GM19328 (cell line): ENCODE data around the gene TBL1XR1.

Source experiments
- ATAC-seq: cut with Tn5 transposase; IDR thresholded peaks from one replicate; pipeline ENCODE4 v1.9.1; 2021; ENCODE audit warnings: mild to moderate bottlenecking, moderate library complexity; ENCODE audit not compliant: unreplicated experiment

The TBL1XR1 gene

GRCh38 chr3:177068967-177069366, 128.3 kb downstream of the TBL1XR1 start:
- ATAC-seq, result no peak

GRCh38 chr3:177066068-177066467, 131.2 kb downstream of the TBL1XR1 start:
- ATAC-seq, result no peak

- ATAC-seq, result no peak
Observed at GRCh38 chr3:177065285-177066033, 131.8 kb downstream of the TBL1XR1 start.

- ATAC-seq, result no peak
Observed at GRCh38 chr3:177062052-177062732, 135.1 kb downstream of the TBL1XR1 start.

GRCh38 chr3:177061369-177061768, 135.9 kb downstream of the TBL1XR1 start:
- ATAC-seq, result no peak

GRCh38 chr3:177060492-177060891, 136.8 kb downstream of the TBL1XR1 start:
- ATAC-seq, result no peak

GRCh38 chr3:177058648-177059047, 138.6 kb downstream of the TBL1XR1 start:
- ATAC-seq, result no peak

GRCh38 chr3:177057768-177058167, 139.5 kb downstream of the TBL1XR1 start:
- peak; percentile 81 for ATAC-seq

- no peak for ATAC-seq
Observed at GRCh38 chr3:177056927-177057326, 140.4 kb downstream of the TBL1XR1 start.

GRCh38 chr3:177055605-177056571, 141.4 kb downstream of the TBL1XR1 start:
- ATAC-seq, result no peak

- ATAC-seq, result no peak
Observed at GRCh38 chr3:177053107-177053506, 144.2 kb downstream of the TBL1XR1 start.

GRCh38 chr3:177051411-177051810, 145.9 kb downstream of the TBL1XR1 start:
- ATAC-seq, result no peak

- no peak for ATAC-seq
Observed at GRCh38 chr3:177050501-177051237, 146.6 kb downstream of the TBL1XR1 start.

GRCh38 chr3:177045767-177046166, 151.5 kb downstream of the TBL1XR1 start:
- ATAC-seq, result no peak

GRCh38 chr3:177045222-177045621, 152.1 kb downstream of the TBL1XR1 start:
- ATAC-seq, result no peak

GRCh38 chr3:177041730-177042551, 155.3 kb downstream of the TBL1XR1 start:
- ATAC-seq, result no peak

GRCh38 chr3:177041021-177041729, 156.1 kb downstream of the TBL1XR1 start:
- no peak for ATAC-seq

- ATAC-seq, result no peak
Observed at GRCh38 chr3:177039490-177040274, 157.6 kb downstream of the TBL1XR1 start.
